WTC11 (cell line): Measurements from ENCODE around the gene ITPKA.

ENCODE experiments used
- CREB1 ChIP-seq: sonication (generic); formaldehyde crosslinking; IDR thresholded peaks from 2 replicates; pipeline ENCODE4 v1.8.0; 2023; ENCODE audit warnings: mild to moderate bottlenecking, missing genetic modification reagents
- CTCF ChIP-seq: fragments of 200-600 bp; IDR thresholded peaks from 2 replicates; pipeline ENCODE4 v1.8.0; 2022; ENCODE audit warnings: antibody characterized with exemption
- NR1H2 ChIP-seq: sonication (generic); formaldehyde crosslinking; IDR thresholded peaks from 2 replicates; pipeline ENCODE4 v1.9.0; 2021; ENCODE audit warnings: mild to moderate bottlenecking, moderate library complexity, missing genetic modification reagents
- TEAD1 ChIP-seq: sonication (generic); formaldehyde crosslinking; IDR thresholded peaks from 2 replicates; pipeline ENCODE4 v1.8.0; 2022; ENCODE audit warnings: mild to moderate bottlenecking, missing genetic modification reagents
- TF ChIP-seq, protein P1 (sequence below): sonication (generic); formaldehyde crosslinking; IDR thresholded peaks from 2 replicates; pipeline ENCODE4 v1.8.0; 2022; ENCODE audit warnings: mild to moderate bottlenecking, missing genetic modification reagents
- TF ChIP-seq, protein P2 (sequence below): sonication (generic); formaldehyde crosslinking; IDR thresholded peaks from 2 replicates; pipeline ENCODE4 v1.8.1; 2022; ENCODE audit warnings: missing genetic modification reagents, borderline replicate concordance
- TF ChIP-seq, protein P3 (sequence below): sonication (generic); formaldehyde crosslinking; IDR thresholded peaks from 2 replicates; pipeline ENCODE4 v1.8.1; 2022; ENCODE audit warnings: low read depth, missing genetic modification reagents, borderline replicate concordance
- TF ChIP-seq, protein P4 (sequence below): sonication (generic); formaldehyde crosslinking; IDR thresholded peaks from 2 replicates; pipeline ENCODE4 v1.8.0; 2022; ENCODE audit warnings: mild to moderate bottlenecking, missing genetic modification reagents
- TF ChIP-seq, protein P5 (sequence below): sonication (generic); formaldehyde crosslinking; IDR thresholded peaks from 2 replicates; pipeline ENCODE4 v1.8.1; 2023; ENCODE audit warnings: mild to moderate bottlenecking, missing genetic modification reagents, moderate library complexity

DNA sequence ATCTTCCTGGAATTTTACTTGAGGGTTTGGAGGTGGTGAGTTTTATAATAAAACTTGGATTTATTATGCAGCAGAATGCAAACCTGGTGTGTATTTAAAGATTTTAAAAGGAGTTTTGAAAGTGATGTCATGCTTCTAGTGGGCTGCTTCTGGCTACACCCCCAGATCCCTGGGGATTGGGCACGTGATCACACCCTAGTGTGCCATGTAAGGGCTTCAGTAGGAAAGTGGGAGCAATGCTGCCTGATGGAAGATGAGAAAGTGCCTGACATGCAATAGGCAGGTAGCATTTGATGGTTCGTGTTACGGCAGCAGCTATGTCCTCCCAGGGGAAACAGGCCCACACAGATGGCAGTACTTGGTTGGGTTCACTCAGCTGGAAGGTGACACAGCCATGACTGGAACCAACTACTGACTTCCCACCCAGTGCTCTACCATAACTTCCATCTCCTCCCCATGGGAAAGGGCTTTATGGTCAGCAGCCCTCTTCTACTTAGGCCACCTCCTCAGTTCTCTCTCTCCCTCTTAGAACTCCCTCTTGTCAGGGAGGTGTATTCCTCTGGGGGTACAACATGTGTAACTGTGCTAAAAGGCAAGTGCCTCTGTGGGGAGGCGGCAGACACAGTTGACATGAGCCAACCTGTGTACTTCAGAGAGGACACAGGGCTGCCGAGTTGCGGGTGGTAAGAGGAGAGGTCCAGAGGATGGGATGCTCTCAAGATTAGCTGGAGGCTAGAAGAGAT is 5.6 kb downstream of the ITPKA start:
- TF ChIP-seq, protein P1, sequence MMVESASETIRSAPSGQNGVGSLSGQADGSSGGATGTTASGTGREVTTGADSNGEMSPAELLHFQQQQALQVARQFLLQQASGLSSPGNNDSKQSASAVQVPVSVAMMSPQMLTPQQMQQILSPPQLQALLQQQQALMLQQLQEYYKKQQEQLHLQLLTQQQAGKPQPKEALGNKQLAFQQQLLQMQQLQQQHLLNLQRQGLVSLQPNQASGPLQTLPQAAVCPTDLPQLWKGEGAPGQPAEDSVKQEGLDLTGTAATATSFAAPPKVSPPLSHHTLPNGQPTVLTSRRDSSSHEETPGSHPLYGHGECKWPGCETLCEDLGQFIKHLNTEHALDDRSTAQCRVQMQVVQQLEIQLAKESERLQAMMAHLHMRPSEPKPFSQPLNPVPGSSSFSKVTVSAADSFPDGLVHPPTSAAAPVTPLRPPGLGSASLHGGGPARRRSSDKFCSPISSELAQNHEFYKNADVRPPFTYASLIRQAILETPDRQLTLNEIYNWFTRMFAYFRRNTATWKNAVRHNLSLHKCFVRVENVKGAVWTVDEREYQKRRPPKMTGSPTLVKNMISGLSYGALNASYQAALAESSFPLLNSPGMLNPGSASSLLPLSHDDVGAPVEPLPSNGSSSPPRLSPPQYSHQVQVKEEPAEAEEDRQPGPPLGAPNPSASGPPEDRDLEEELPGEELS (CRISPR knock-in tag): no peak
- TF ChIP-seq, protein P2, sequence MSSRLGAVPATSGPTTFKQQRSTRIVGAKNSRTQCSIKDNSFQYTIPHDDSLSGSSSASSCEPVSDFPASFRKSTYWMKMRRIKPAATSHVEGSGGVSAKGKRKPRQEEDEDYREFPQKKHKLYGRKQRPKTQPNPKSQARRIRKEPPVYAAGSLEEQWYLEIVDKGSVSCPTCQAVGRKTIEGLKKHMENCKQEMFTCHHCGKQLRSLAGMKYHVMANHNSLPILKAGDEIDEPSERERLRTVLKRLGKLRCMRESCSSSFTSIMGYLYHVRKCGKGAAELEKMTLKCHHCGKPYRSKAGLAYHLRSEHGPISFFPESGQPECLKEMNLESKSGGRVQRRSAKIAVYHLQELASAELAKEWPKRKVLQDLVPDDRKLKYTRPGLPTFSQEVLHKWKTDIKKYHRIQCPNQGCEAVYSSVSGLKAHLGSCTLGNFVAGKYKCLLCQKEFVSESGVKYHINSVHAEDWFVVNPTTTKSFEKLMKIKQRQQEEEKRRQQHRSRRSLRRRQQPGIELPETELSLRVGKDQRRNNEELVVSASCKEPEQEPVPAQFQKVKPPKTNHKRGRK (CRISPR knock-in tag): no peak
- TF ChIP-seq, protein P3, sequence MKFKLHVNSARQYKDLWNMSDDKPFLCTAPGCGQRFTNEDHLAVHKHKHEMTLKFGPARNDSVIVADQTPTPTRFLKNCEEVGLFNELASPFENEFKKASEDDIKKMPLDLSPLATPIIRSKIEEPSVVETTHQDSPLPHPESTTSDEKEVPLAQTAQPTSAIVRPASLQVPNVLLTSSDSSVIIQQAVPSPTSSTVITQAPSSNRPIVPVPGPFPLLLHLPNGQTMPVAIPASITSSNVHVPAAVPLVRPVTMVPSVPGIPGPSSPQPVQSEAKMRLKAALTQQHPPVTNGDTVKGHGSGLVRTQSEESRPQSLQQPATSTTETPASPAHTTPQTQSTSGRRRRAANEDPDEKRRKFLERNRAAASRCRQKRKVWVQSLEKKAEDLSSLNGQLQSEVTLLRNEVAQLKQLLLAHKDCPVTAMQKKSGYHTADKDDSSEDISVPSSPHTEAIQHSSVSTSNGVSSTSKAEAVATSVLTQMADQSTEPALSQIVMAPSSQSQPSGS (CRISPR knock-in tag): no peak
- no peak for TF ChIP-seq NR1H2 (CRISPR knock-in tag)
- TF ChIP-seq, protein P4, sequence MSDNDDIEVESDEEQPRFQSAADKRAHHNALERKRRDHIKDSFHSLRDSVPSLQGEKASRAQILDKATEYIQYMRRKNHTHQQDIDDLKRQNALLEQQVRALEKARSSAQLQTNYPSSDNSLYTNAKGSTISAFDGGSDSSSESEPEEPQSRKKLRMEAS: no peak
- TF ChIP-seq CREB1 (CRISPR knock-in tag): no peak
- TF ChIP-seq CTCF: no peak
- TF ChIP-seq TEAD1 (CRISPR knock-in tag): no peak
- TF ChIP-seq, protein P5, sequence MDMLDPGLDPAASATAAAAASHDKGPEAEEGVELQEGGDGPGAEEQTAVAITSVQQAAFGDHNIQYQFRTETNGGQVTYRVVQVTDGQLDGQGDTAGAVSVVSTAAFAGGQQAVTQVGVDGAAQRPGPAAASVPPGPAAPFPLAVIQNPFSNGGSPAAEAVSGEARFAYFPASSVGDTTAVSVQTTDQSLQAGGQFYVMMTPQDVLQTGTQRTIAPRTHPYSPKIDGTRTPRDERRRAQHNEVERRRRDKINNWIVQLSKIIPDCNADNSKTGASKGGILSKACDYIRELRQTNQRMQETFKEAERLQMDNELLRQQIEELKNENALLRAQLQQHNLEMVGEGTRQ (CRISPR knock-in tag): no peak
